HCT116 (cell line): ENCODE data around the gene ZSWIM4. TPM values are rescaled to one million over a fixed set of nuclear protein-coding genes. Genes with fewer than 3 reads are reported as not detected.

Experiments
- ATAC-seq: fragments of 200-7000 bp; cut with Tn5 transposase; 2 replicates; pipeline ENCODE4 v1.9.1; 2020; ENCODE audit warnings: mild to moderate bottlenecking, moderate library complexity
- BruUV-seq: library from RNA; stranded (reverse); fragments of 400-500 nt; replicated peaks from 2 replicates; lab custom pipeline; 2021; lab: Mats Ljungman, UMichigan
- CTCF ChIA-PET: fragments of 300-600 bp; sonication (Branson Sonifier 250); formaldehyde crosslinking; loops from one replicate; lab custom pipeline; 2021; ENCODE audit warnings: antibody characterized with exemption; lab: Charles Lee
- POLR2A ChIA-PET: fragments of 300-600, 350-600 bp; sonication (Branson Sonifier 250); formaldehyde crosslinking; loops from one replicate; lab custom pipeline; 2021; ENCODE audit warnings: antibody characterized with exemption; lab: Charles Lee
- RAD21 ChIA-PET, 2 experiments: fragments of 300-600 bp; sonication (Branson Sonifier 250); formaldehyde crosslinking; loops; one replicate each; lab custom pipeline; 2023; ENCODE audit warnings: low total read pairs in 2 of 2; ENCODE audit not compliant: uncharacterized antibody in 2 of 2, unreplicated experiment in 2 of 2, low non-redundant PET in 1 of 2; lab: Charles Lee
- DNase-seq: peaks from one replicate; pipeline ENCODE4 v3.0.0-alpha.2; 2010; ENCODE audit warnings: low read depth, low spot score
- H2AFZ ChIP-seq: fragments of 200-600 bp; shearing (Covaris generic), sonication (generic); 2 replicates; pipeline ENCODE4 v1.6.1; 2017; ENCODE audit warnings: low read depth, mixed run types, mixed read lengths, antibody characterized with exemption, low read length; ENCODE audit not compliant: poor library complexity, severe bottlenecking
- H3K27ac ChIP-seq: 2 replicates; pipeline ENCODE4 v1.5.1; 2012; ENCODE audit warnings: low read depth, low read length
- H3K27me3 ChIP-seq: fragments of 200-600 bp; sonication (generic); 2 replicates; pipeline ENCODE4 v1.6.1; 2016; ENCODE audit warnings: mixed run types, low read length, mixed read lengths; ENCODE audit not compliant: insufficient read depth
- H3K36me3 ChIP-seq, 2 experiments: fragments of 200-500 bp in 1 of 2; fragments of 200-600 bp in 1 of 2; sonication (Bioruptor generic) in 1 of 2; sonication (generic) in 1 of 2; 2 replicates each; pipeline versions ENCODE4 v1.5.1 to v1.6.1; 2014 to 2016; ENCODE audit warnings: low read length in 2 of 2, inconsistent platforms in 1 of 2, mixed read lengths in 1 of 2, mixed run types in 1 of 2; ENCODE audit not compliant: insufficient read depth in 2 of 2, control insufficient read depth in 1 of 2
- H3K4me1 ChIP-seq, 2 experiments: fragments of 200-600 bp in 1 of 2; sonication (generic) in 1 of 2; 2 replicates each; pipeline versions ENCODE4 v1.5.1 to v1.6.1; 2012 to 2017; ENCODE audit warnings: low read length in 2 of 2, inconsistent platforms in 1 of 2, mild to moderate bottlenecking in 1 of 2, mixed read lengths in 1 of 2, mixed run types in 1 of 2, moderate library complexity in 1 of 2; ENCODE audit not compliant: insufficient read depth in 2 of 2, control insufficient read depth in 1 of 2
- H3K4me2 ChIP-seq: fragments of 200-600 bp; sonication (generic); 2 replicates; pipeline ENCODE4 v1.6.1; 2017; ENCODE audit warnings: mixed run types, low read length, mixed read lengths
- H3K4me3 ChIP-seq, 2 experiments: fragments of 200-600 bp in 1 of 2; sonication (generic) in 1 of 2; replicated peaks in 1 of 2; 2 replicates each; pipeline ENCODE4 v1.5.1; 2011 to 2016; ENCODE audit warnings: low read length in 2 of 2, control low read depth in 1 of 2, low read depth in 1 of 2, mild to moderate bottlenecking in 1 of 2, mixed read lengths in 1 of 2, mixed run types in 1 of 2
- H3K79me2 ChIP-seq: fragments of 200-600 bp; sonication (generic); 2 replicates; pipeline ENCODE4 v1.6.1; 2017; ENCODE audit warnings: mild to moderate bottlenecking, mixed run types, low read length, moderate library complexity, mixed read lengths; ENCODE audit not compliant: insufficient read depth
- H3K9ac ChIP-seq: fragments of 200-600 bp; sonication (generic); 2 replicates; pipeline ENCODE4 v1.6.1; 2016; ENCODE audit warnings: low read length, mixed read lengths
- H3K9me2 ChIP-seq: fragments of 200-600 bp; sonication (generic), shearing (Covaris generic); 2 replicates; pipeline ENCODE4 v1.6.1; 2017; ENCODE audit warnings: mixed run types, mild to moderate bottlenecking, moderate library complexity; ENCODE audit not compliant: insufficient read depth
- H3K9me3 ChIP-seq, 2 experiments: fragments of 200-500 bp in 1 of 2; fragments of 200-600 bp in 1 of 2; sonication (Bioruptor generic) in 1 of 2; sonication (generic) in 1 of 2; 2 replicates each; pipeline ENCODE4 v1.6.1; 2014 to 2017; ENCODE audit warnings: low read length in 2 of 2, mixed read lengths in 2 of 2, inconsistent platforms in 1 of 2, low read depth in 1 of 2, mild to moderate bottlenecking in 1 of 2, mixed run types in 1 of 2, moderate library complexity in 1 of 2; ENCODE audit not compliant: control insufficient read depth in 1 of 2, insufficient read depth in 1 of 2
- H4K20me1 ChIP-seq: fragments of 200-600 bp; sonication (generic), shearing (Covaris generic); 2 replicates; pipeline ENCODE4 v1.6.1; 2017; ENCODE audit warnings: mixed run types, mild to moderate bottlenecking, moderate library complexity; ENCODE audit not compliant: insufficient read depth
- ATF3 ChIP-seq: IDR thresholded peaks from 2 replicates; pipeline ENCODE4 v1.6.1; 2012
- CBX3 ChIP-seq: IDR thresholded peaks from 2 replicates; pipeline ENCODE4 v1.6.1; 2012; ENCODE audit warnings: low read depth
- EGR1 ChIP-seq: IDR thresholded peaks from 2 replicates; pipeline ENCODE4 v1.6.1; 2012; ENCODE audit warnings: low read depth
- EZH2 ChIP-seq: fragments of 200-600 bp; sonication (generic); IDR thresholded peaks from 2 replicates; pipeline ENCODE4 v1.6.1; 2017; ENCODE audit warnings: antibody characterized with exemption, mixed run types
- EZH2phosphoT487 ChIP-seq: fragments of 200-600 bp; IDR thresholded peaks from 2 replicates; pipeline ENCODE4 v1.6.1; 2018; ENCODE audit warnings: antibody characterized with exemption, borderline replicate concordance
- POLR2A ChIP-seq: IDR thresholded peaks from 2 replicates; pipeline ENCODE4 v1.7.0; 2011; ENCODE audit warnings: borderline replicate concordance; ENCODE audit not compliant: insufficient read depth, insufficient read length; ENCODE audit errors: extremely low read depth
- RAD21 ChIP-seq: IDR thresholded peaks from 2 replicates; pipeline ENCODE4 v1.6.1; 2012; ENCODE audit warnings: low read depth, mild to moderate bottlenecking
- SP1 ChIP-seq: IDR thresholded peaks from 2 replicates; pipeline ENCODE4 v1.6.1; 2012; ENCODE audit warnings: low read depth
- SRF ChIP-seq: IDR thresholded peaks from 2 replicates; pipeline ENCODE4 v1.6.1; 2012; ENCODE audit warnings: low read depth
- YY1 ChIP-seq: IDR thresholded peaks from 2 replicates; pipeline ENCODE4 v1.6.1; 2011; ENCODE audit warnings: low read length, low read depth, moderate library complexity, mild to moderate bottlenecking; ENCODE audit not compliant: insufficient replicate concordance; ENCODE audit errors: extremely low read depth
- ZNF274 ChIP-seq: fragments of 200-500 bp; sonication (Bioruptor generic); IDR thresholded peaks from 2 replicates; pipeline ENCODE4 v1.6.1; 2014; ENCODE audit warnings: mild to moderate bottlenecking, low read depth, low read length, inconsistent platforms
- intact Hi-C: fragments of 100-400 bp; cut with micrococcal nuclease; formaldehyde crosslinking; loops from 2 replicates; pipeline ENCODE4 v1.10.0; 2022
- total RNA-seq: library from RNA; stranded (reverse); gene quantifications from one replicate; pipeline ENCODE4 v1.2.1, GENCODE V29; 2021; ENCODE audit not compliant: unreplicated experiment
- TF ChIP-seq, protein P1 (sequence below): IDR thresholded peaks from 2 replicates; pipeline ENCODE4 v1.6.1; 2012
- TF ChIP-seq, protein P2 (sequence below), 3 experiments: fragments of 200-600 bp in 1 of 3; sonication (generic) in 1 of 3; IDR thresholded peaks in 2 of 3; conservative IDR thresholded peaks in 1 of 3; 2 replicates each; pipeline ENCODE4 v1.5.1; 2012 to 2017; ENCODE audit warnings: low read depth in 2 of 3, low read length in 2 of 3, antibody characterized with exemption in 1 of 3, borderline replicate concordance in 1 of 3, control low read depth in 1 of 3, mild to moderate bottlenecking in 1 of 3, mixed read lengths in 1 of 3, mixed run types in 1 of 3, moderate library complexity in 1 of 3; ENCODE audit not compliant: insufficient read depth in 1 of 3
- TF ChIP-seq, protein P3 (sequence below): IDR thresholded peaks from 2 replicates; pipeline ENCODE4 v1.6.1; 2011; ENCODE audit warnings: mild to moderate bottlenecking, low read length, moderate library complexity; ENCODE audit not compliant: insufficient replicate concordance; ENCODE audit errors: extremely low read depth

ZSWIM4 gene
- total RNA-seq, 1 experiment from 2014 or later = 9.8 TPM

DNA sequence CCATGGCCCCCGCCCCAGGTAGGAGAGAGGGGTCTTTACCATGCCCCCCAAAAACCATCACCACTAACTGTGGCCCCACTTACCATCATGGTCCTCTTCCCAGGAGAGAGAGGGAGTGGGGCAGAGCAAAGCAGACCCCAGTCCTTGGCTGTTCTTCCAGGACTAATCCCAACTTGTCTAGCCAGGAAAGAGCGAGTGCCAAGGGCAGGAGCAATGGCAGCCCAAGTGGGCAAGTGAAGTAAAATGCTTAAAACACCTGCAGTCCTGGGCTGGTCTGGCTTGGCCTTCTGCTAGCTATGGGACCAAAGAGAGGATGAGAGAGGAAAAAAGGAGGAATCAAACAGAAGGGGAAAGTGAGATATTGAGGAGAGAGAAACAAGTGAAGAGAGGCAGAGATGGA lies 17.9 kb downstream of the ZSWIM4 start:
- ChIA-PET POLR2A (no interaction called here), CTCF (interaction anchor here (1.0 kb wide), 1 partner anchor 49 kb away, joined by 3 read pairs; no protein-coding TSS in a partner anchor)

DNA sequence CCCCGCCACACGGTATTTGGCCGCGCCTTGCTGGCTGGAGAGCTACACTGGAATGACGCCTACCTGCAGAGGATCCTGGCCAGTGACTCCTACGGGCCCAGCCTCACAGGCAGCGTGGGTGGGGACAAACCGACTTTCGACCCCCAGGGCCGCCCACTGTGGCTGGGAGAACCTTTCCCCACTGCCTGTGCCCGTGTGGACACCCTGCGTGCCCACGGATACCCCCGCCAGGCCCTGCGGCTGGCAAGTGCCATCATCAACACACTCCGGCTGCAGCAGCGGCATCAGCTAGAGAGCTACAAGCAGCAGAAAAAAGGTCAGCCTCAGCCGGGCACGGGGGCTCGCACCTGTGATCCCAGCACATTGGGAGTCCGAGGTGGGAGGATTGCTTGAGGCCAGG lies 19.3 kb downstream of the ZSWIM4 start:
- no TSS peak for BruUV-seq
- no peaks in the 10 kb centered on the region for H3K9me2 ChIP-seq
- no peaks in the 10 kb centered on the region for H3K79me2 ChIP-seq
- ChIA-PET RAD21 (no interaction called here), CTCF (interaction anchor here (0.7 to 0.9 kb wide), 2 partner anchors 48 to 322 kb away, joined by 3 read pairs; no protein-coding TSS in a partner anchor), POLR2A (interaction anchor here (1.0 kb wide), 1 partner anchor 11 kb away, joined by 3 read pairs; no protein-coding TSS in a partner anchor)
- no peak overlapping the region for H3K9ac ChIP-seq
- no peak overlapping the region for H3K4me2 ChIP-seq
- intact Hi-C loops = no loop called here
- H3K4me3 ChIP-seq = no peak overlapping the region
- TF ChIP-seq EGR1 (no peak), RAD21 (no peak), POLR2A (no peak), ATF3 (no peak), EZH2 (no peak), YY1 (no peak), SRF (no peak), CBX3 (no peak), SP1 (no peak), EZH2phosphoT487 (no peak)
- TF ChIP-seq, protein P1, sequence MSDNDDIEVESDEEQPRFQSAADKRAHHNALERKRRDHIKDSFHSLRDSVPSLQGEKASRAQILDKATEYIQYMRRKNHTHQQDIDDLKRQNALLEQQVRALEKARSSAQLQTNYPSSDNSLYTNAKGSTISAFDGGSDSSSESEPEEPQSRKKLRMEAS = no peak
- TF ChIP-seq, protein P2, sequence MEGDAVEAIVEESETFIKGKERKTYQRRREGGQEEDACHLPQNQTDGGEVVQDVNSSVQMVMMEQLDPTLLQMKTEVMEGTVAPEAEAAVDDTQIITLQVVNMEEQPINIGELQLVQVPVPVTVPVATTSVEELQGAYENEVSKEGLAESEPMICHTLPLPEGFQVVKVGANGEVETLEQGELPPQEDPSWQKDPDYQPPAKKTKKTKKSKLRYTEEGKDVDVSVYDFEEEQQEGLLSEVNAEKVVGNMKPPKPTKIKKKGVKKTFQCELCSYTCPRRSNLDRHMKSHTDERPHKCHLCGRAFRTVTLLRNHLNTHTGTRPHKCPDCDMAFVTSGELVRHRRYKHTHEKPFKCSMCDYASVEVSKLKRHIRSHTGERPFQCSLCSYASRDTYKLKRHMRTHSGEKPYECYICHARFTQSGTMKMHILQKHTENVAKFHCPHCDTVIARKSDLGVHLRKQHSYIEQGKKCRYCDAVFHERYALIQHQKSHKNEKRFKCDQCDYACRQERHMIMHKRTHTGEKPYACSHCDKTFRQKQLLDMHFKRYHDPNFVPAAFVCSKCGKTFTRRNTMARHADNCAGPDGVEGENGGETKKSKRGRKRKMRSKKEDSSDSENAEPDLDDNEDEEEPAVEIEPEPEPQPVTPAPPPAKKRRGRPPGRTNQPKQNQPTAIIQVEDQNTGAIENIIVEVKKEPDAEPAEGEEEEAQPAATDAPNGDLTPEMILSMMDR (IDR thresholded peaks at IDR 0.05 in 2 of 3, conservative IDR thresholded peaks at IDR 0.05 in 1 of 3; ENCODE audit: borderline replicate concordance in 1 of 3, insufficient read depth in 1 of 3, low read depth in 2 of 3, low read length in 2 of 3) = no peak
- no peaks in the 10 kb centered on the region for H4K20me1 ChIP-seq
- peaks cover 0 to 2% of the 10 kb centered on the region in 2 experiments; a peak in 2 of 4 replicates for H3K36me3 ChIP-seq
- no peak overlapping the region for H2AFZ ChIP-seq
- no peaks in the 10 kb centered on the region for H3K9me3 ChIP-seq
- H3K27me3 ChIP-seq = no peaks in the 10 kb centered on the region
- no peak overlapping the region for H3K27ac ChIP-seq
- no peak for DNase-seq
- ATAC-seq = no peak
- peaks cover 3 to 12% of the 10 kb centered on the region in 2 experiments; a peak in 3 of 4 replicates for H3K4me1 ChIP-seq

More for the DNA sequence above, 17.9 kb downstream of the ZSWIM4 start:
- Histone ChIP-seq H3K4me1 (peaks cover 3 to 12% of the 10 kb centered on the region in 2 experiments; a peak in 3 of 4 replicates), H3K9me2 (no peaks in the 10 kb centered on the region), H3K27me3 (no peaks in the 10 kb centered on the region), H3K79me2 (no peaks in the 10 kb centered on the region), H3K27ac (no peak overlapping the region), H3K36me3 (peaks cover 3 to 8% of the 10 kb centered on the region in 2 experiments; a peak in 2 of 4 replicates), H2AFZ (no peak overlapping the region), H3K9me3 (no peaks in the 10 kb centered on the region), H3K9ac (no peak overlapping the region), H3K4me2 (no peak overlapping the region), H3K4me3 (no peak overlapping the region), H4K20me1 (no peaks in the 10 kb centered on the region)
- RAD21 ChIA-PET = no interaction called here
- DNase-seq (no peak), ATAC-seq (no peak)
- intact Hi-C loops = no loop called here
- TF ChIP-seq ZNF274 = no peak
- TF ChIP-seq POLR2A = no peak
- TF ChIP-seq, protein P3, sequence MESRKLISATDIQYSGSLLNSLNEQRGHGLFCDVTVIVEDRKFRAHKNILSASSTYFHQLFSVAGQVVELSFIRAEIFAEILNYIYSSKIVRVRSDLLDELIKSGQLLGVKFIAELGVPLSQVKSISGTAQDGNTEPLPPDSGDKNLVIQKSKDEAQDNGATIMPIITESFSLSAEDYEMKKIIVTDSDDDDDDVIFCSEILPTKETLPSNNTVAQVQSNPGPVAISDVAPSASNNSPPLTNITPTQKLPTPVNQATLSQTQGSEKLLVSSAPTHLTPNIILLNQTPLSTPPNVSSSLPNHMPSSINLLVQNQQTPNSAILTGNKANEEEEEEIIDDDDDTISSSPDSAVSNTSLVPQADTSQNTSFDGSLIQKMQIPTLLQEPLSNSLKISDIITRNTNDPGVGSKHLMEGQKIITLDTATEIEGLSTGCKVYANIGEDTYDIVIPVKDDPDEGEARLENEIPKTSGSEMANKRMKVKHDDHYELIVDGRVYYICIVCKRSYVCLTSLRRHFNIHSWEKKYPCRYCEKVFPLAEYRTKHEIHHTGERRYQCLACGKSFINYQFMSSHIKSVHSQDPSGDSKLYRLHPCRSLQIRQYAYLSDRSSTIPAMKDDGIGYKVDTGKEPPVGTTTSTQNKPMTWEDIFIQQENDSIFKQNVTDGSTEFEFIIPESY = no peak
- no TSS peak for BruUV-seq
